Activated T-cell treated with anti-CD3 and anti-CD28 coated beads for 24 hours (primary cell): ENCODE data around the gene PMS1.
"Not testable (repeated sequence)": the region's sequence is repeated elsewhere in the genome, so short reads cannot be mapped to it uniquely, and the experiment has no call there.

Experiments
- DNase-seq: peaks from one replicate; pipeline ENCODE4 v3.0.0-alpha.2; 2020; ENCODE audit warnings: low read depth

Gene PMS1

DNA sequence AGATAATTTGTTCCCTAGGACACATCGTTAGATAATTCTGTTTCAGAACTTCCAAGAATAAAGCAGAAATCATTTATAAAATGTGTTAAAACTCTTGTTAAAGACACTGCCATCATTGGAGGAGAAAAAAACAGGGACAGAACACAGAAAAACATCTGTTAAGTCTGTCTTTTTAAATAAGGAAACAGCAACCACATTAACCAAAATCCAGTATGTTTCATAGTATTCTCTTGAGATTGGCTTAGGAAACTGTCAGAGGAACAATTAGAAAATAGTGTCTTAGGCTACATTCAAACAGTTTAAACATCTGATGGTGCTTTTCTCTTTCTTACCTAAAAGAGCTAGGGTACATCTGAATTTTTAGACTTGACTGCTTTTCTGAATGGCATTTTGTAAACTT, 81.6 kb downstream of the PMS1 start:
- no peak for DNase-seq

- no peak for DNase-seq
These were observed 82.0 kb downstream of the PMS1 start for GRCh38 chr2:189866296-189866695.

DNA sequence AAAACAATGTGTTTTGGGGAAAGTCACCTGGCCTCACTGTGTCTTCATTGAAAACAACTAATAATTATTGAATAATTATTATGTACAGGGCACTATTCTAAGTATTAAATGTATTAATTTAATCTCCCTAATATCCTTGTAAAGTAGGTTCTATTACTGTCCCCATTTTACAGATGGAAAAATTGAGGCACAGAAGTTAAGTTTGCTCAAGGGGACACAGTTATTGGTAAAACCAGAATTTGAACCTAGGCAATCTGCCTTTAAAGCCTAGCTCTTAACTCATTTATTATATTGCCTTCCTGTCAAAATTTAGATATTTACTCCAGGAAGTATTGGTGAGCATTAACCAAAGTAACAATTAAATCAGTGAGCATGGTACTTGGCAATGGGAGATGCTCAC, 84.6 kb downstream of the PMS1 start:
- no peak for DNase-seq

GRCh38 chr2:189870381-189871085, 86.3 kb downstream of the PMS1 start:
- DNase-seq: no peak

- no peak for DNase-seq
These were observed 89.4 kb downstream of the PMS1 start for GRCh38 chr2:189873696-189874095.

DNA sequence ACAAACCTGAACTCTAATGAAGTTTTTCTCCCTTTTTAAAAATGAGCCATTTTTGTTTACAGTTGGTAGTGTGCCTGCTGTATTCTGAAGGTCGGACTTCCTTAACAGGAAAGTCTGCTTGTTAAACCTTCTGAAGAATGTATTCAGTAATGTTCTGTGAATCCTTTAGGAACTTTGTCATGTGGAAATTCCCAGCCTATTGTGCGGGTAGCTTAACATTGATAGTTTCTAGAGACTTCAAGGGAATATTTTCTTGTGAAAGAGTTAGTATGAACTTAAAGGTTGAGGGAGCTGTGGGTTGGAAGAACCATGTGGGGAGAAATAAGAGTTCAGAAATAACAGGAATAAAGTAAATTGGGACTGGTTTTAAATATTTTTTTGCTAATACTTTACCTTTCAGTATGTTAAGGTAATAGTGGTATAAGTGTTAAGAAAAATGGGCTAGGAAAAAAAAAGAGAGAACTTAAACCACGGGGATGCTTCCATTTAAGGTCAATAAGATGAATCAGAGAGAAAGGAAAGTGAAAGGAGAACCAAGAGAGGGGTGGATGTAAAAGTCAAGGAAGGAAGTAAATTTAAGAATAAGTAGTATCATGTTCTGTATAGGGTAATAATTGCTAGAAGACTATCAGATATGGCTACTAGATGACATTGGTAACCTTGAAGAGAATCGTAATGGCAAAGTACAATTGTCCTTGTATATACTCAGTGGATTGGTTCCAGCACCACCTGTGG, 90.5 kb downstream of the PMS1 start:
- no peak for DNase-seq

DNA sequence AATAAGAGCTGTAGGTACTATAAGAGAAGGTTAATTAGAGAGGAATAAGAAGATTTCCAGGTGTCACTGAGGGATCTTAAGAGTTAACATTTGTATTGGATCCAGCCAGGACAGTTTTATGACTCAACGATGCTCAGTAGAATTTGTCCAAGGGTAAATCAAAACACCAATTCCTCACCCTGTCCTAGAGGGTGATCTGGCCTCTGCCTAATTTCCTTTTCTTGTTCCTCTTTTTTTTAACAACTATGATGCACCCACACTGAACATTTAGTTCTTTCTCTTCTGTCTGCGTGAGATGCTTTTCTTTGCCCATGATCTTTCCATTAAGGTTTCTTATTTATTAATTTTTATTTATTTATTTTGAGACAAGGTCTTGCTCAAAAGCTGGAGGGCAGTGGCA, 92.0 kb downstream of the PMS1 start:
- DNase-seq: no peak

DNA sequence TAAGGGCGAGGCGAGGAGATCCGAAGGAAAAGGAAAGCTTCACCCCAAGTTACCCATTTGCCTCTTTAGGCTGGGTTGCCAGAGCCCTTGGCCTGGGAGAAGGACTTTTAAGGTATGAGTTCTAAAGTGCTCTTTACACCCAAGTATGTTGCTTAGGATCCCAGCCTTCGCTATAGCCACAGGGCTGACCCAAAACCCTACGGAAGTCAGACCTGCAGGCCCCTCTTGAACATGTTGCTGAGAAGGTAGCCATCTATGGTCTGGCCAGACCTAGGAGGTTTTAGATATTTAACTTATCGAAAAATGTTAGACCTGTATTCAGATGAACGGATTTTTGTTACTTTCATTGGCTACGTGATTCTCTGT, 95.4 kb downstream of the PMS1 start:
- DNase-seq: no peak

- no peak for DNase-seq
These were observed 96.2 kb downstream of the PMS1 start for GRCh38 chr2:189880429-189880828.

GRCh38 chr2:189880832-189881492, 96.7 kb downstream of the PMS1 start:
- no peak for DNase-seq

DNA sequence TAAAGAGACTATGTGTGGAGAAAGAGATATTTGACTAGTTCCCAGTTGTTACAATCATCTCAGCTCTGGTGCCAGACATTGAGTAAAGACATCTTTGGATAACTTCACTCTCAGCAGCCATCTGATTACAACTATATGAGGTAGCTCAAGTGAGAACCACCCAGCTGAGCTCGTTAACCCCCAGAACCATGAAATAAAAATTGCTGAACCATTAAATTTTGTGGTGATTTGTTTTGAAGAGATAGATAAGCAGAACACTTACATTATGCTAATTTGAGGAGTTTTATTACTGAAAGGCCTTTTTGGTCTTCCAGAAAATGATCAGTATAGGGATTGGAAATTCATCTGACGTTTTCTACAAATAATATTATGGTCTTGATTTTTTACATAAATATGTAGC, 101.1 kb downstream of the PMS1 start:
- no peak for DNase-seq

GRCh38 chr2:189892546-189893294, 108.5 kb downstream of the PMS1 start:
- DNase-seq: not testable (repeated sequence)

GRCh38 chr2:189896809-189897208, 112.6 kb downstream of the PMS1 start:
- DNase-seq: no peak

DNA sequence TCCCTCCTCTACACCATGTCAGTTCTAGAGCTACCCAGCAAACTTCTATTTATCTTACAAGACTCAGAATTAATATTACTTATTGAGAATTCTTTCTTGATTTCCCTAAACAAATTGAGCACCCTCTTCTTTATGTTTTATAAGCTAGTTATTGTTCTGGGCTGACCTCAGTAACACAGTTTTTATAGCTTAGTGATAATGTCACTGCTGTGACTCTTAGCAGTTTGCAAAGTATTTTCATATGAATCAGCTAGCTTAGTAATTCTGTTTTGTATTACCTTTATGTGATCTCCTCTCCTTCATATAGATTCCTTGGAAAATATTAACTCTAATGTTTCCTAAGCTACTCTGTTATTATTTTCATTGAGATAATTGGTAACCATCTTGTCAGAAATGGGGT, 114.9 kb downstream of the PMS1 start:
- DNase-seq: no peak

- no peak for DNase-seq
These were observed 116.5 kb downstream of the PMS1 start for GRCh38 chr2:189900726-189901125.

DNA sequence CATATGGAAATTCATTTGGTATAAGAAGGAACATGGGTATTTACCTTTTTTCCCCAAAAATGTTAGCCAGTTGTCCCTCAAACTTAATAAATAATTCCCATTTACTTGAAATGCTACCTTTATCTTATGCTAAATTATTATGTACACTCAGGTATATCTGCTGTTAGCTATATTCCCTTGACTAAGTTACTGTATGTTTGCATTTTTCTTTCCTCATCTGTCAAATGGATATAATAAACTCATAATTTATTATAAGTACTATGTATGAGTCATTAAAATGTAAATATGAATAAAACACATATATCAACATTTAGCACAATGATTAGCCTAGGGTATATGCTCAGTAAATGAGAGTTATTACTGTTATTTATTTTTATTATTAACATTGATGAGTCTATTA, 117.4 kb downstream of the PMS1 start:
- no peak for DNase-seq

DNA sequence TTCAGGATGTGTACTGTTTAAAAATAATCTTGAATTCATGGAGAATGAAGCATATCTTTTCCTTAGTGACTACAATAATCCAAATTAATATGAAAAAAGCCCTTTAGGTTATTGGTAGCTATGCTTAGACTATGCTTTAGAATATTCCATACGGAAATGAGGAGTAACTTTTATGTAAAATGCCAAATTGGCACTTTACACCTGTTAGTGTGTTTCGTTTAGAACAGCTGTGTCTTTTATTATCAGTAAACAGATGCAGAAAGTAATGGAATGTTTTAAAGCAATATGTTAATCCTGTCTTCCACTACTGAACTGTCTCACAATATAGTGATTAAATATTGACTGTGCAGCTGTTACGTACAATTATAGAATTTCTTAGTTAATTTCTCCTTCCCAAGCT, 129.6 kb downstream of the PMS1 start:
- no peak for DNase-seq

GRCh38 chr2:189916651-189917050, 132.4 kb downstream of the PMS1 start:
- no peak for DNase-seq
